Rectal smooth muscle tissue (tissue), 1 donor: ENCODE data around the gene OR2H2.

Experiments
- H3K27ac ChIP-seq: one replicate; pipeline ENCODE4 v1.7.0; 2013; ENCODE audit warnings: low read depth, low read length, inconsistent platforms
- H3K27me3 ChIP-seq: one replicate; pipeline ENCODE4 v1.7.0; 2013; ENCODE audit warnings: low read length; ENCODE audit not compliant: control insufficient read depth, insufficient read depth
- H3K36me3 ChIP-seq: one replicate; pipeline ENCODE4 v1.7.0; 2013; ENCODE audit warnings: low read length; ENCODE audit not compliant: control insufficient read depth, insufficient read depth
- H3K4me1 ChIP-seq: one replicate; pipeline ENCODE4 v1.7.0; 2013; ENCODE audit warnings: low read length; ENCODE audit not compliant: control insufficient read depth, insufficient read depth
- H3K4me3 ChIP-seq: one replicate; pipeline ENCODE4 v1.7.0; 2013; ENCODE audit warnings: low read length
- H3K9ac ChIP-seq: one replicate; pipeline ENCODE4 v1.7.0; 2013; ENCODE audit warnings: low read length

OR2H2 gene

DNA sequence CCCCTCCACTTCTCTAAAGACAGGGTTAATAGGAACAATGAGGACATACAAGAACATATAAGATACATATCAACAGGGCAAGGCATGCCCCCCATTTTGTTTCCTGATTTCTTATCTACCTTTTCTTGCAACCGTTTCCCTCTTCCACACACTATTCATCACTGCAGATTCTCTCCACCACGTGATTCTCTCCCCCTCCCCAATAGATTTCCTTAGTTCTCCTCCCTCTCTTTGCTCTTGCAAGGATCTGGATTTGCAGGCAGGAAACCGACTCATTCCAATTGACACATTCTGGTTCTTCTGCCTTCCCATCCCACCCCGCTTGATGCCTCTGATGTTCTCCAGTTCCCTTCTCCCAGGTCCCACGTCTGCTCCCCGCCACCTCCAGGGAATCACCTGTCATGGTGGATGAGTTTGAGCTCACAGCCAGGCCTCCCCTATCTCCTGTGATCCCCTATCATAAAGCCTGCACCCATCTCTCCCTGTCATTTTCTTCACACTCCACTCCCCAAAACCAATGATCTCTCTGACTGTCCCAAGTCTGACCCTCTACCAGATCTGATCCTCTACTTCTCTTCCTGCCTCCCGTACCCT is 40.5 kb downstream of the OR2H2 start:
- peaks cover 3% of the 10 kb centered on the region for H3K4me1 ChIP-seq
- H3K36me3 ChIP-seq: peaks cover 10% of the 10 kb centered on the region
- no peaks in the 10 kb centered on the region for H3K27me3 ChIP-seq
- no peak overlapping the region for H3K9ac ChIP-seq
- no peak overlapping the region for H3K27ac ChIP-seq
- H3K4me3 ChIP-seq: no peak overlapping the region

DNA sequence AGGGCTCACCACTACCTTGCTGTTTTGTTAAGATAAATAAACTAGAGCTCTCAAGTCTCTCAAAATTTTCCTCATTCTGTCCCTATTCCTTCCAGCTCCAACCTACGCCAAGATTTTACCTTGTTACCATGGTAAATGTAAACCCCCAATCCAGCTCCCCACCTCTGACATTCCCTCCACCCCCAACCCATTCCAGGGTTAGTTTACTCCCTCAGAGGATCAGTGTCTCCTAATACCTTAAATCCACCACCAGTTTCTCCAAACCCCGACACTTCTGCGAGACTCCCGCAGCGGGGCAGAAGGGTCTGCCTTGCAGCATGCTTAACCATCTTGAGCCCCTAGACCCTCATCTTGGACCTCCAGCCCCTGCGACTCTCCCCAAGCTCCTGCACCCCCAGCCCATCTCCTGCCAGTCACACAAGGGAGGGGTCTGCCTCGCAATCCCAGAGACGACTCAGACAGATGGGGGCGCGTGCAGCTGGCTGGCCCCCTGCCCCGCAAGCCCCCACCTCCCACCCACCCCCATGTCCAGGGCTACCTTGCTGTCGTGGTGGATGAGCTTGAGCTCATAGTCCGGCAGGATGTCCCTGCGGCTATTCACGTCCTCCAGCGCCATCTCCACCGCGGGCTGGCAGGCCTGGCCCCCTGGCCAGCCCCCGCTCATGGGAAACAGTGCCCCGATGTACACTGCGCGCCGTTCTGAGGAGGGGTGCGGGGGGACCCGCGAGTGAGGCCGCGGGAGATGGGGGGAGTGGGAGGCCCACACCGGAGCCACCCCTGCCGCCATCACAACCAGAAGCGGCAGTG is 42.2 kb downstream of the OR2H2 start:
- Histone ChIP-seq H3K36me3 (peaks cover 3% of the 10 kb centered on the region), H3K27ac (no peak overlapping the region), H3K9ac (no peak overlapping the region), H3K27me3 (peaks cover 2% of the 10 kb centered on the region), H3K4me3 (peak overlapping the region; percentile 69), H3K4me1 (peaks cover 8% of the 10 kb centered on the region)

DNA sequence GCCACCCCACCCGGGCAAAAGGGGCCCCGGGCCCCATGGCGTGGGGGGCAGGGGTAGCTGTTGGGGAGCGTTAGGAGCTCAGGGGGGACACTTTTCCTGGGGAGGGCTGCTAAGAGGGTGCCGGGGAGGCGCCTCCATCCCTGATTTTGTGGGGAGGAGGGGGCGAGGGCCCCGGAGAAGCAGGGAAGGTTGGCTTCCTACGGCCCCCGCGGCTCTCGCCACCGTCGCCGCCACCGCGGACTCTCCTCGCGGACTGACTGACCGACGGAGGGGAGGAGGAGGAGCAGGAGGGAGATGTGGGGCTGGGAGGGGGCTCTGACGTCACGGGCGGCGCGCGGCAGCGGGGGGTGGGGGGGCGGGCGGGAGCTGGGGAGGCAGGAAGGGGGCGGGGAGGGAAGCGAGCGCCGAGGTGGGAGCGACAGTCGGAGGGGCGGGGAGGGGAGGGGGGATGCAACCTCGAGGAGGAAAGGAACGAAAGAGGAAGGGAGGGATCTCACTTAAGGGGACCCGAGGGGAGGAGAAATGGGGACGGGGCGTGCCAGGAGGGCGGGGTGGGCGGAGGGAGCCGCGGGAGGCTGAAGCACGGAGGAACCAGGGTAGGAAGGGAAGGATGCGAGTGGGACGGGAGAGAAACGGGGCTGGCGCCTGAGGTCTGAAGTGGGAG is 43.0 kb downstream of the OR2H2 start:
- Histone ChIP-seq H3K4me3 (peak overlapping the region; percentile 69), H3K27me3 (peaks cover 2% of the 10 kb centered on the region), H3K36me3 (peaks cover 3% of the 10 kb centered on the region), H3K27ac (peak overlapping the region; percentile 64), H3K9ac (no peak overlapping the region), H3K4me1 (peaks cover 8% of the 10 kb centered on the region)

DNA sequence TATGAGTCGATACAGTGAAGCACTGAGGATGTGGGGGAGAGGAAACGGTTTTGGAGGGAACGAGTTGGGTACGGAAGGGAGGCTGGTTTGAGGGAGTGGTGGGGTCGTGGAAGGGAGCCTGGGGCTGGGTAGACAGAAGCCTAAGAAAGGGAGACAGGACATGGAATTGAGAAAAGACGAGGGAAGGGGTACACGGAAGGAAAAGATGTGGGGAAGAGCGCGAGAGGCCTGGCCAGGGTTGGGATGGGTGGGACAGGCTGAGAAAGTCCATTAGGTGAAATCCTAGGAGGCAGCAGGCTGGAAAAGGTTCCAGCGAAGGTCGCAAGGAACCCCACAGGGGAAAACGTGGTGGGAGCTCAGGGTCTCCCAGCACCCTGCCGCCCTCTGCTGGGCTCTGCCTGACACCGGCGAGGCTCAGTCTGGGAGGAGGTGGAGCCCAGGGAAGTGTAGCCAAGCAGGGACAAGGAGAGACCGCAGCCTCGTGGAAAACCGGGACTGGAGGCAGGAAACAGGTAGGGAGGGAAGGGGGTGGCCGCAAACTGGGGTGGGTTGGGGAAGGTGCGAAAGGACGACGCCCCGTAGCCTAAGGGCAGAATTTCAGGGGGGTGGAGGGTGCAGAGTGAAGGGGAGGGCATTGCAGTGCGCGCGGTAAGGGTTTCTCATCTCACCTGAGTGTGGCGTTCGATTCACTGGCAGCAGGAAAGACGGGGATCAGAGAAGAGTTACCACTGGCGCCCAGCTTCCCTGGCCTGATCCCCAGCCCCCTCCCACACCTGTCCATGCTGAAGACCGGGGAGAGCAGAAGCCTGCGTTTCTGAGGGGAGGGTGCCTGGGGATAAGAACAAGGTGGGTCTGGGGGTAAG is 43.7 kb downstream of the OR2H2 start:
- H3K4me3 ChIP-seq: peak overlapping the region; percentile 67
- H3K4me1 ChIP-seq: peaks cover 8% of the 10 kb centered on the region
- peak overlapping the region; percentile 40 for H3K9ac ChIP-seq
- H3K36me3 ChIP-seq: peaks cover 1% of the 10 kb centered on the region
- H3K27ac ChIP-seq: peak overlapping the region; percentile 64
- peaks cover 2% of the 10 kb centered on the region for H3K27me3 ChIP-seq

DNA sequence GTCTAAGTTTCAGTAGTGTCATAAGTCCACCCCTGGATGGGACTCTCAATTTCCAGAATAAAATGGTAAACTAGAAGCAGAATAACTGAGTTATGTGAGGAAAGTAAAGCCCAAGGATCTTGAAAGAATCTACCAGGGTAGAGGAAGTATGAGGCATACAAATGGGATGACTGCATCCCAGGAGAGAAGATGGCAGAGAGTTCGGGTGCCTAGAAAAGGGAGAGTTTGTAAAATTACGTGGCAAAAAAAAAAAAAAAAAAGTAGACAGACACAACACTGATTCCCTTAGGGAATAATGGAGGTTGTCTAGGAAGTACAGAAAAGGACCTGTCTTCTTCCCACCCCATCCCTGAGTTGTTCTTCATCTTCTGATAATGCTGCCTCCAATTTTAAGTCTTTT is 44.6 kb downstream of the OR2H2 start:
- H3K27me3 ChIP-seq: peaks cover 2% of the 10 kb centered on the region
- H3K4me1 ChIP-seq: peaks cover 8% of the 10 kb centered on the region
- H3K9ac ChIP-seq: no peak overlapping the region
- no peak overlapping the region for H3K27ac ChIP-seq
- H3K4me3 ChIP-seq: no peak overlapping the region
- no peaks in the 10 kb centered on the region for H3K36me3 ChIP-seq

DNA sequence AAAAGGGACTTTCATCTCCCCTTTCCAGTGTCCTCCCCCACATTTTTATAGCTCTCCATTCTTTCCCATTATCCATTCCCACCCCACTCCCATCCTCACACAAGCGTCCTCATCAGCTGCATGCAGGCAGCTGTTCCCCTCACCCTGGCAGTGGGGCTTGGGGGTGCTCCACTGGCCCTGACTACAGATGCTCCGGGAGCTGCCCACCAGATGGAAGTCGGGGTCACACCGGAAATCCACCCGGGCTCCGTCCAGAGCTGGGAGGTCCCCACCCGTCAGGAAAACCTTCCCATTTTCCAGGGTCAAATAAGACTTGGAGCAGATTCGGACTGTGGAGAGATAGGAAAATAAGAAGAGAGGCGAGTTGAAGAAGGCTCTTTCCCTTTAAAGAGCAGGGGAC is 45.4 kb downstream of the OR2H2 start:
- peaks cover 2% of the 10 kb centered on the region for H3K27me3 ChIP-seq
- H3K9ac ChIP-seq: no peak overlapping the region
- peaks cover 8% of the 10 kb centered on the region for H3K4me1 ChIP-seq
- H3K27ac ChIP-seq: no peak overlapping the region
- no peaks in the 10 kb centered on the region for H3K36me3 ChIP-seq
- no peak overlapping the region for H3K4me3 ChIP-seq

DNA sequence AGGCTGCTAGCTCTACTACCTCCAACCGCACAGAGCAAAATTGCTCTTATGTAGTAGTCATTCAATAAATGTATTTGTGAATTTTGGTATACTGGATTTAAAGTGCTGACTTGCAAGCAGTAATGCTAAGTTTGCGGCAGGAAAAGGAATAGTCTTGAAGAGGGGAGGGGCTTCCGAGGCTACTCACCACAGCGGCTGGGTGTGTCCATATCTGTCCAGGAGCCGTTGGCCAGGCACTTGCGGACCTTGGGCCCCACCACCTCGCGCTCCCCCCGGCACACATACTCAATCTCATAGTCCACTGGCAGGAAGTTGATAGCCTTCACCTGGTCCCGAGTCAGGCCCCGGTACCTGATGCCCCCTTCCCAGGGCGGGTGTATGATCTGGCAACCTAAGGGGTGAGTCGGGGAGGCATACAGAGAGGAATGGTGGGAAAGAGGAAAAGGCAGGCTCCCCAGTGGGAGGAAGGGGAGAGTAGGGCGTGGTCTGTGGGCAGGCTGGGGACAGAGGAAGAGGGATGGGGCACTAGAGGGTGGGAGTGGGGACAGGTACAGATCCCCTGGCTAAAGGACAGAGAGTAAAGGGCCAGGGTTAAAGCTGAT is 46.4 kb downstream of the OR2H2 start:
- Histone ChIP-seq H3K27me3 (peaks cover 2% of the 10 kb centered on the region), H3K36me3 (no peaks in the 10 kb centered on the region), H3K4me3 (no peak overlapping the region), H3K9ac (no peak overlapping the region), H3K27ac (no peak overlapping the region), H3K4me1 (peaks cover 8% of the 10 kb centered on the region)

DNA sequence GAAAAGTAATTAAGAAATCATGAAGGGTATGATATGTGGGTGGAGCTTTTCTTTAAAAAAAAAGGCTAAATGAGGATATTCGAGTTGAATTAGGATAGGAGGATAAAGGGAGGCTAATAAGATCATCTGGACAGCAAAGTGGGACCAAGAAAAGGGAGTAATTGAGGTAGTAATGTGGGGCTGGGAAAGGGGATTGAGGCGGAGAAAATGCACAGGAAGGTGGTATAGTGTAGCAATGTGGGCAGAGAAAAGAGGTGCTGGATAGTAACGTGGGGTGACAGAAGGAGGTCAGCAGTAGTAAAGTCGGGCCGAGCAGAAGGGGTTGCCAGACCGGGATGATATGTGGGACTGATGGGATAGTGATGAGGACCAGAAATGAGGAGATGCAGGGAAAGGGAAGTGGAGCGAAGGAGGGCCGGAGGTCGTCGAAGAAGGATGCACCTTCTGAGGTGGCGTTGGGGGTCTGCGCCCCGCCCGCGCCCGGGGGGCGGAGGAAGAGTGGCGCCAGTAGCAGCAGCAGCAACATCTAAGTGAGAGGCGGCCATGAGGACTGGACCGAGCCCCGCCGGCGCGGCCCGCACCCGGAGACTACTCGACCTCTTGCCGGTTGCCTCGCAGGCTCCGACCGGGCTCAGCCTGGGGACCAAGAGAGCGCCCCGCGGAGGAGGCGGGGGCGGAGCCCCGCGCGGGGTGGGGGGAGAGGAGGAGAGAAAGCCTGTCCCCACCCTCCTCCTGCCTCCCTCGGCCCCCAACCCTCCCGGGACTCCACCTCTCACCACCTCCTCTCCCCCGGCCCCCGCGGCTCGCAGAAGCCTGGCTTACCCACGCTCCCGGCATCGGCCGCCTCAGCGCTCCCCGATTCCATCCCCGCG is 47.2 kb downstream of the OR2H2 start:
- peak overlapping the region; percentile 63 for H3K4me3 ChIP-seq
- no peak overlapping the region for H3K9ac ChIP-seq
- H3K27me3 ChIP-seq: peaks cover 2% of the 10 kb centered on the region
- peak overlapping the region; percentile 68 for H3K27ac ChIP-seq
- no peaks in the 10 kb centered on the region for H3K36me3 ChIP-seq
- H3K4me1 ChIP-seq: peaks cover 8% of the 10 kb centered on the region

DNA sequence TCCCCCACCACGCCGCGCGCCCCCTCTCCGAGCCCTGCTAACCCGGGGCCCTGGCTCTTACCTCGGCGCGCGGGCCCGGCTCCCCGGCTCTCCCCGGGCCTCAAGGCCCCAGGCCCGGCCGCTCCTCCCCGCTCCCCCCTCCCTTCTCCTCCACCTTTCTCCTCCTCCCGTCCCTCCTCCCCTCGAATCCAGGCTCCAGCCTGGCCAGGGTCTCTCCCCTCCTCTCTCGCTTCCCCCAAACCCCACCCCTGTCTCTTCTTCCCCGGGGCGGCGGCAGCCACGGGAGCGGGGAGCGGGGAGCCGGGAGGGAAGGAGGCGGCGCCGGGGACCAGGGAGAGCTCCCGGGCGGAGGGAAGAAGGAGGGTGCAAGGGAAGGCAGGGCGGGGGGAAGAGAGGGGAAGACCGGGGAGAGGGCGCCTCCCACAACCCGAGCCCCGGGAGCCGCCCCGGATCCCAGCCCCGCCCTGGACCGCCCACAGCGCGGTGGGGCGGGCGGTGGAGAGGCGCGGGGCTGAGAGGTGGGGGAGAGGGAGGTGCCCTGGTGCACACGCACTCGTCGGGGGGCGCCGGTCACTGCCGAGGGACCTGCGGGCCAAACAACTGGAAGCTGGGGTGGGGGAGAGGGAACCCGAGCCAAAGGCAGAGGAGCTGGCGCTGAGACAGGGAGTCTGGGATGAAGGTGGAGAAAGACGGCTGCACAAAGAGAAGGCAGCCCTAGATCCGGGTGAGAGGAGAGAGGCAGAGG is 48.0 kb downstream of the OR2H2 start, which contains the start of gene GABBR1:
Gene GABBR1 (minus strand): TSS at position 395 of the 745 bp plus-strand sequence. CDS start 798 bp downstream, outside the sequence.
- Histone ChIP-seq H3K27ac (peak within 1 kb of the TSS; percentile 68), H3K4me3 (peak within 1 kb of the TSS; percentile 68), H3K9ac (peak within 1 kb of the TSS; percentile 19), H3K4me1 (peaks cover 8% of the 10 kb centered on the region), H3K36me3 (no peaks in the 10 kb centered on the region), H3K27me3 (peaks cover 2% of the 10 kb centered on the region)

DNA sequence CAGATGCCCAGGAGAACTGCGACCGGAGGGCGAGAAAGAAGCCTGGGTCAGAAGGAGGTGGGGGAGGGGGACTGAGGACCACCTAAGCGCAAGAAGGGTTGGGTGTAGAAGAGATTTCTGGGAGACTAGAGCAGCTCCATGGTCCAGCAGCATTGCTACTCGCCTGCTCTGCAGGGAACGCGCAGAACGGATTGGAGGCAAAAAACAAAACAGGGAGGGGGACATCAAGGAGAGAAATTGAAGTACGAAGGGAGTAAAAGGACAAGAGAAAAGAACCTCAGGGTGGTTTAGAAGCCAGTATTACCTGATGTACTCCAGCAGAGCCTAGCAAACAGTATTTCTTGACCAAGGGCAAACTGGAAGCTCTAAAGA is 48.6 kb downstream of the OR2H2 start:
- Histone ChIP-seq H3K4me3 (peak overlapping the region; percentile 68), H3K4me1 (peaks cover 8% of the 10 kb centered on the region), H3K27ac (peak overlapping the region; percentile 68), H3K36me3 (no peaks in the 10 kb centered on the region), H3K27me3 (peaks cover 2% of the 10 kb centered on the region), H3K9ac (peak overlapping the region; percentile 19)
